C4-2B (cell line): ENCODE results near the gene PTPRCAP.

Experiments
- CTCF ChIP-seq: fragments of 450-650 bp; conservative IDR thresholded peaks from 2 replicates; pipeline ENCODE4 v1.5.1; 2017; ENCODE audit warnings: mild to moderate bottlenecking
- ZFX ChIP-seq: fragments of 450-650 bp; IDR thresholded peaks from 2 replicates; pipeline ENCODE4 v1.6.1; 2017

GRCh38 chr11:67466962-67467771 lies 29.7 kb upstream of the PTPRCAP start:
- TF ChIP-seq CTCF = no peak
- no peak for TF ChIP-seq ZFX
